ENCODE results near the gene YOD1.

Gene YOD1

DNA sequence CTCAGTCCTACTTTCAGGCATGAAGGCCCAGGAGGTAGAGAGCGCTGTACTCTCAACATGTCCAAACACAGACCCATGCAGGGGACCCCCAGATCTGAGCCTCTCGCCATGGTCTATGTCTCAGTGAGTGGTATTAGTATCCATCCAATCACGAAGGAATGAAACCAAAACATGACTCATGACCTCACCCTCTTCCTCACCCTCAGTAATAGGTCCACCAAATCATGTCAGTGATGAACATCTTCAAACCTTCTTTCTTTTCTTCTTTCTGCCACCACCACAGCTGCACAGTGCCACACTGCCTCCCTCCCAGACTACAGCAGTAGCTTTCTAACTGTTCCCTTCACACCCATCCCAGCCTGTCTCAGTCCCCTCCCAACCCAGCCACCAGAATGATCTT is 35.2 kb downstream of the YOD1 start:
- TF ChIP-seq, protein P1, sequence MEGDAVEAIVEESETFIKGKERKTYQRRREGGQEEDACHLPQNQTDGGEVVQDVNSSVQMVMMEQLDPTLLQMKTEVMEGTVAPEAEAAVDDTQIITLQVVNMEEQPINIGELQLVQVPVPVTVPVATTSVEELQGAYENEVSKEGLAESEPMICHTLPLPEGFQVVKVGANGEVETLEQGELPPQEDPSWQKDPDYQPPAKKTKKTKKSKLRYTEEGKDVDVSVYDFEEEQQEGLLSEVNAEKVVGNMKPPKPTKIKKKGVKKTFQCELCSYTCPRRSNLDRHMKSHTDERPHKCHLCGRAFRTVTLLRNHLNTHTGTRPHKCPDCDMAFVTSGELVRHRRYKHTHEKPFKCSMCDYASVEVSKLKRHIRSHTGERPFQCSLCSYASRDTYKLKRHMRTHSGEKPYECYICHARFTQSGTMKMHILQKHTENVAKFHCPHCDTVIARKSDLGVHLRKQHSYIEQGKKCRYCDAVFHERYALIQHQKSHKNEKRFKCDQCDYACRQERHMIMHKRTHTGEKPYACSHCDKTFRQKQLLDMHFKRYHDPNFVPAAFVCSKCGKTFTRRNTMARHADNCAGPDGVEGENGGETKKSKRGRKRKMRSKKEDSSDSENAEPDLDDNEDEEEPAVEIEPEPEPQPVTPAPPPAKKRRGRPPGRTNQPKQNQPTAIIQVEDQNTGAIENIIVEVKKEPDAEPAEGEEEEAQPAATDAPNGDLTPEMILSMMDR (IDR thresholded peaks at IDR 0.05; ENCODE audit: low read depth, low read length), result no peak
- Histone ChIP-seq H3K4me3 (ENCODE audit: low read depth, low read length) (no peak overlapping the region), H3K9me3 (no peaks in the 10 kb centered on the region), H3K27me3 (peaks cover 51% of the 10 kb centered on the region), H3K4me1 (no peaks in the 10 kb centered on the region), H3K36me3 (no peaks in the 10 kb centered on the region)
- no peak for DNase-seq

DNA sequence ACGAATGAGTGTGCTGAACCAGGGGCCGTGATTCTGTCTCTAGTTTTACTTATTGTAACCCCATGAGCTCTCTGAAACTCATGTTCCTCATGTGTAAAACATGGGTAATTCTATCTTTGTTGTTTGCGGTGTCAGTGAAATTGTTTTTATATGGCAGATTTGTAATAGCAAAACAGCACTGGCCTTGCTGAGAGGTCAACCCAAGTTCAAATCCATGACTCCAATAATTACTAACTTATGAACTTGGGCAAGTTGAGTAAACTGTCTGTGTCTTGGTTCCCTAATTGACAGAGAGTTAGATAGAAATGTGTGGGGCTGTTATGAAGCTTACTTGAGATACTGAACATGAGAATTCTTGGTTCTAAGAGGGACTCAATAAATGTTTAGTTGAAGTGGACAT is 36.3 kb downstream of the YOD1 start:
- H3K4me1 ChIP-seq, result no peaks in the 10 kb centered on the region
- no peaks in the 10 kb centered on the region for H3K36me3 ChIP-seq

DNA sequence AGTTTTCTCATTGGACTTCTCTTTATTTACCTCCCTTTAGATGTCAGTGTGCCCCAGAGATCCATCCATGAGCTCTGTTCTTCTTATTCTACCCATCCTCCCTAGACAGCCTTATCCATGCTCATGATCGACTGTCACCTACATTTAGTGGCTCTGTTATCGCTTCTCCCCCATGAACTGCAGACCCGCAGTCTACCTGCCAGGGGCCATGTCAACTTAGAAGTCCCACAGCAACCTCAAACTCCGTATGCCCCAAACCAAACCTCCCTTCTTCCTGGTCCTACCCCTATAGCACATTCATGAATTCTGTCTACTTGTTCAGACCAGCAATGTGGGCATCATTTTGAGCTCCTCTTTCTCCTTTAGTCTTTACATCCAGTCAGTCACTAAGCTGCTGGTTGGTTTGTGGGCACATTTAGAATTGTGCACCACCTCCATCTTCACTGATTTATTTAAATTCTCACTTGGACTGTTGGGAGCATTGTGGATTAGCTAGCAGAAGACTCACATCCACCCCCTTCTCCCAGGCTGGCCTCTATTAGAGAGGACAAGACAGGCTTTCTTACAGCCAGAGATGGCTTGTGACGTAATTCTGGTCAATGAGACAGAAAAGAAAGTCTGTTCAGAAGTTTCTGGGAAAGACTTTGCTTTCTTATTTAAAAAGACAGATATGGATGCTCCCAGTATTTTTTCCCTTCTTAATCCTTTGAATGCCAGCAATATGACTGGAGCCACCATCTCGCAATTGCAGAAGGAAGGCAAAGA is 37.5 kb downstream of the YOD1 start:
- TF ChIP-seq, protein P1 (IDR thresholded peaks at IDR 0.05; ENCODE audit: low read depth, low read length), result no peak
- H3K36me3 ChIP-seq, result no peaks in the 10 kb centered on the region
- no peaks in the 10 kb centered on the region for H3K4me1 ChIP-seq
- peaks cover 57% of the 10 kb centered on the region for H3K27me3 ChIP-seq
- no peaks in the 10 kb centered on the region for H3K9me3 ChIP-seq
- no peak for DNase-seq
- H3K4me3 ChIP-seq (ENCODE audit: low read depth, low read length), result no peak overlapping the region

More for the DNA sequence above, 36.3 kb downstream of the YOD1 start:
- Histone ChIP-seq H3K27me3 (peaks cover 59% of the 10 kb centered on the region), H3K9me3 (no peaks in the 10 kb centered on the region), H3K4me3 (ENCODE audit: low read depth, low read length) (no peak overlapping the region)
- no peak for DNase-seq
- TF ChIP-seq, protein P1 (IDR thresholded peaks at IDR 0.05; ENCODE audit: low read depth, low read length), result no peak

DNA sequence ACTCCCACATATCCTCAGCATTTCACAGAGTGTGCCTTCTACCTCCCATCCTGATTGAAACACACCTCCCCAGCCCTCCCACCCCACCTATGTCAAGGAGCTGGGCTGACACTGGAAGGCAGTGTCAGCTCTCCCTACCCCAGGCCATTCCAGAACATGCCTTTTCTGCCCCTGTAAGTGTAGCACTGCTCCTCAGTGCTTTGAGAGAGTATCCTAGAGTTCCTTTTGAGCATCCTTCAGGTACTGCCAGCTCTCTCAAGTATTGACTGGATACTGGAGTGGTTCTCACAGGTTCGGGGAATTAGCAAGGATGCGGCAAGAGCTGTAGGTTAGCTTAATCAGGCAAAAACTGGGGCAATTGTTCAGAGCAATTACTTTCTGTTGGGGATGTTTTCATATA is 40.3 kb downstream of the YOD1 start:
- H3K9me3 ChIP-seq, result no peaks in the 10 kb centered on the region
- TF ChIP-seq, protein P1 (IDR thresholded peaks at IDR 0.05; ENCODE audit: low read depth, low read length), result no peak
- DNase-seq, result no peak

DNA sequence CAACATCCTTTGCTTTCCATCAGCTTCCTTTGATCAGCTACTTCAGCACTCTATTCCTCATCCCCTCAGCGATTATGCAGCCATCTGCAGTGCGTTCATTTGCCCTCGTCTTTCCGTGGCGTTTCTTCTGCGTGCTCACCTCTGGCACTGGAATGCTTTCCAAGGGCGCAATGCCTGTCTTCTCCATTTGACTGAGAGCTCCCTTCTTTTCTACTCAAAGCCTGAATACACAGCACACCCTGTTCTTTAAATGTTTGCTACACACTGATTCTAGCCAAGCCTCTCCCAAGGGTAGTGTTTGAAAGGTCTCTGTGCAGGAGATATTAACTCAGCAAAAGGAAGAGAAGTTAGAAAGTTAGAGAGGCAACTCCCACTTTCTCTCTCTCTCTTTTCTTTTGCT is 41.1 kb downstream of the YOD1 start:
- TF ChIP-seq, protein P1 (IDR thresholded peaks at IDR 0.05; ENCODE audit: low read depth, low read length), result no peak
- no peaks in the 10 kb centered on the region for H3K4me1 ChIP-seq
- H3K27me3 ChIP-seq, result peaks cover 56% of the 10 kb centered on the region
- H3K4me3 ChIP-seq (ENCODE audit: low read depth, low read length), result no peak overlapping the region
- no peak for DNase-seq
- H3K36me3 ChIP-seq, result no peaks in the 10 kb centered on the region
- no peaks in the 10 kb centered on the region for H3K9me3 ChIP-seq

More for the DNA sequence above, 40.3 kb downstream of the YOD1 start:
- Histone ChIP-seq H3K27me3 (peaks cover 51% of the 10 kb centered on the region), H3K36me3 (no peaks in the 10 kb centered on the region), H3K4me3 (ENCODE audit: low read depth, low read length) (no peak overlapping the region), H3K4me1 (no peaks in the 10 kb centered on the region)

DNA sequence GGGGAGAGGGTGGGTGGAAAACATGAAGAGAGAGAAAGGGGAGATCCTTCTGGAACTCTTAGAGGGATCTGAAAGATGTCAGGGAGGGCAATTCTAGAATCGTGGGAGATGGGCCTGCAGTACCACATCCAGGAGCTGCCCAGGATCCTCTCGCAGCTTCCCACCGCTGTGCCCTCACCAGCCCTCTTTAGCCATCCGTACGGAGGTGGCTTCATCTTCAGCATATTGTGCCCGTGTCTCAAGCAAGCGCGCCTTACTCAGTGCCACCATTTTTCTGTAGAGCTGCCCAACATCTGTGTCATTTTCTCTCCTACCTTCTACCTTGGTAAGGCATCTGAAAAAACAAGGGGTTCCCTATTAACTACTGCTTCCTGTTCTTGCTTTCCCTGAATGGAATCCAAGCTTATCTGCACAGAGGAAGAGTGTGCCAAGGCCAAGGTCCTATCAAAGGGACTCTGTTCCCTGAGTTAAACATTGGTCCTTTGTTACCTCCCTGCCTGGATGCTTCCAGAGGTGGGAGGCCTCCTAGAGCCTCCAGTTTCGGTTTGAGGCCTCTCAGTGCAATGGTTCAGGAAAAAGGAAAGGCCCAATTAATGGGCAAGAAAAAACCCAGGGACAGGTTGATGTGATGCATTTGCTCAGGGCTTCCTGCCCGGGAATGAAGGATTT is 41.7 kb downstream of the YOD1 start:
- H3K36me3 ChIP-seq, result no peaks in the 10 kb centered on the region
- no peaks in the 10 kb centered on the region for H3K9me3 ChIP-seq
- no peaks in the 10 kb centered on the region for H3K4me1 ChIP-seq
- TF ChIP-seq, protein P1 (IDR thresholded peaks at IDR 0.05; ENCODE audit: low read depth, low read length), result no peak
- H3K27me3 ChIP-seq, result peaks cover 52% of the 10 kb centered on the region
- no peak overlapping the region for H3K4me3 ChIP-seq (ENCODE audit: low read depth, low read length)
- no peak for DNase-seq
